ENCODE results near the gene ZNF467. TPM values are rescaled to one million over a fixed set of nuclear protein-coding genes. Genes with fewer than 3 reads are reported as not detected.

ZNF467 gene
- total RNA-seq, 2 donors from 2014 or later: 3.2 to 11.0 TPM

DNA sequence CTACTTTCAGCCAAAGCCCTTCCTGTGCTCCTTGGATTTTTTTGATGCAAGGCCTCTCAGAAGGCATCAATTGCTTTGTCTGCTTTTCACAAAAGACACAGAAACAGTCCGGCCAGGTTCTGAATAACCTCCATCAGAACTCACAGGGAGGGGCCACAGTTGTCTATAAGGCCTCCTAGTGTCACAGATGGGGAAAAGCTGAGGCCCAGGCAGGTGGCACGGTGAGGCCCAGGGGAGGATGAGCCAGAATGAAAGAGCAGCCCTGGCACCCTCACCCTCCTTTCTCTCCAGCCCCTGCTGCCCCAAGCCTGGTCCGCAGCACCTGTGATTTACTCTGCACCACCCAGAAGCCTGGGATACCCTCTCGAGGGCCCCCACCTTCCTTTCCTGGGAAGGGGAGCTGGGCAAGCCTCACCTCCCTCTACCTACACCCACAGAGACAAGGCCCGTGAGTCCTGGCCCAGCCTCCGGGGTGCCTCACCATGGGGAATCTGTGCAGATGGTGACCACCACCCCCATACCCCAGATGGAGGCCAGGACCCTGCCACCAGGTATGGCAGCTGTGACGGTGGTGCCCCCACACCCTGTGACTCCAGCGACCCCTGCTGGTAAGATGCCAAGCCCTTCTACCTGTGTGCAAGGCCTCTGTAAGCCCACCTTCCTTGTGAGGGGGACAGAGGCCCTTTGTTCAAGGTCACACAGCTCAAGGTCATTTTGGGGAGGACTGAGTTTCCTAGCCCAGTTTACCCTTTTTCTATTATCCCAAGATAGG, 26.2 kb upstream of the ZNF467 start:
- Histone ChIP-seq H3K4me1 (no peaks in the 10 kb centered on the region), H3K36me3 (no peaks in the 10 kb centered on the region), H3K9me3 (no peaks in the 10 kb centered on the region), H3K4me3 (no peak overlapping the region), H3K27ac (no peak overlapping the region), H3K27me3 (no peaks in the 10 kb centered on the region)
- TF ChIP-seq, protein P1, sequence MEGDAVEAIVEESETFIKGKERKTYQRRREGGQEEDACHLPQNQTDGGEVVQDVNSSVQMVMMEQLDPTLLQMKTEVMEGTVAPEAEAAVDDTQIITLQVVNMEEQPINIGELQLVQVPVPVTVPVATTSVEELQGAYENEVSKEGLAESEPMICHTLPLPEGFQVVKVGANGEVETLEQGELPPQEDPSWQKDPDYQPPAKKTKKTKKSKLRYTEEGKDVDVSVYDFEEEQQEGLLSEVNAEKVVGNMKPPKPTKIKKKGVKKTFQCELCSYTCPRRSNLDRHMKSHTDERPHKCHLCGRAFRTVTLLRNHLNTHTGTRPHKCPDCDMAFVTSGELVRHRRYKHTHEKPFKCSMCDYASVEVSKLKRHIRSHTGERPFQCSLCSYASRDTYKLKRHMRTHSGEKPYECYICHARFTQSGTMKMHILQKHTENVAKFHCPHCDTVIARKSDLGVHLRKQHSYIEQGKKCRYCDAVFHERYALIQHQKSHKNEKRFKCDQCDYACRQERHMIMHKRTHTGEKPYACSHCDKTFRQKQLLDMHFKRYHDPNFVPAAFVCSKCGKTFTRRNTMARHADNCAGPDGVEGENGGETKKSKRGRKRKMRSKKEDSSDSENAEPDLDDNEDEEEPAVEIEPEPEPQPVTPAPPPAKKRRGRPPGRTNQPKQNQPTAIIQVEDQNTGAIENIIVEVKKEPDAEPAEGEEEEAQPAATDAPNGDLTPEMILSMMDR (IDR thresholded peaks at IDR 0.05): peak in 1 of 2 donors; percentile 51
- DNase-seq (ENCODE audit: low spot score): no peak

DNA sequence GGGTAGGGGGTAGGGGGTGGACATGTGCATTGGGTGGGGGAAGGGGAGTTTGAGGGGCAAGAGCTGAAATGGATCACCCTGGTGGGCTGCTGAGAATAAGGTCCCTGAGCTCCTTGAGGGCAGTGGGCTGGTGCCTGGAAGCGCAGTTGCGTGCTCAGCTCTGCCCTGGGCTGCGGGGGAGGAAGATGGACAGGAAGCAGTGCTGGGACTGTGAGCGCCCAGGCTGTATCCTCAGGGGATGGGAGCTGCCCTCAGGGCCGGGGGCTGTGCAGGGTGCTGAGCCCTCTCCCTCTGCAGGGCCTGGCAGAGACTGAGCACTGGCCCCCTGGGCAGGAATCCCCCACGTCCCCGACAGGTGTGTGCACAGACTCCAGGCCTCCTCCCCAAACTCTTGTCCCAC, 24.4 kb upstream of the ZNF467 start:
- H3K27me3 ChIP-seq: no peaks in the 10 kb centered on the region
- TF ChIP-seq, protein P1 (IDR thresholded peaks at IDR 0.05): no peak

GRCh38 chr7:149796287-149796860, 23.0 kb upstream of the ZNF467 start:
- no peaks in the 10 kb centered on the region for H3K9me3 ChIP-seq
- no peak overlapping the region for H3K27ac ChIP-seq
- no peak for DNase-seq (ENCODE audit: low spot score)
- H3K4me3 ChIP-seq: no peak overlapping the region
- TF ChIP-seq, protein P1 (IDR thresholded peaks at IDR 0.05): no peak
- H3K4me1 ChIP-seq: no peaks in the 10 kb centered on the region
- H3K27me3 ChIP-seq: no peaks in the 10 kb centered on the region
- no peaks in the 10 kb centered on the region for H3K36me3 ChIP-seq

More for the DNA sequence above, 24.4 kb upstream of the ZNF467 start:
- Histone ChIP-seq H3K4me1 (no peaks in the 10 kb centered on the region), H3K4me3 (no peak overlapping the region), H3K36me3 (no peaks in the 10 kb centered on the region), H3K9me3 (no peaks in the 10 kb centered on the region), H3K27ac (no peak overlapping the region)
- no peak for DNase-seq (ENCODE audit: low spot score)

- H3K27ac ChIP-seq: no peak overlapping the region
- H3K4me1 ChIP-seq: peaks cover 0 to 3% of the 10 kb centered on the region in 2 donors
- DNase-seq (ENCODE audit: low spot score): no peak
- TF ChIP-seq, protein P1 (IDR thresholded peaks at IDR 0.05): no peak
- H3K36me3 ChIP-seq: no peaks in the 10 kb centered on the region
- H3K27me3 ChIP-seq: peaks cover 0 to 9% of the 10 kb centered on the region in 2 donors
- H3K9me3 ChIP-seq: no peaks in the 10 kb centered on the region
- no peak overlapping the region for H3K4me3 ChIP-seq
Observed at GRCh38 chr7:149795126-149795525, 21.7 kb upstream of the ZNF467 start.

GRCh38 chr7:149794661-149795060, 21.3 kb upstream of the ZNF467 start:
- H3K36me3 ChIP-seq: no peaks in the 10 kb centered on the region
- H3K4me3 ChIP-seq: no peak overlapping the region
- no peak for DNase-seq (ENCODE audit: low spot score)
- peaks cover 0 to 7% of the 10 kb centered on the region in 2 donors for H3K4me1 ChIP-seq
- no peaks in the 10 kb centered on the region for H3K9me3 ChIP-seq
- H3K27me3 ChIP-seq: peaks cover 0 to 12% of the 10 kb centered on the region in 2 donors
- TF ChIP-seq, protein P1 (IDR thresholded peaks at IDR 0.05): no peak
- H3K27ac ChIP-seq: no peak overlapping the region

Measured in right atrium auricular region (tissue), 2 donors.